ENCODE measurements around the gene CLSTN3. TPM values are rescaled to one million over a fixed set of nuclear protein-coding genes. Genes with fewer than 3 reads are reported as not detected.

Gene CLSTN3
- total and polyA plus RNA-seq, 10 of the 15 experiments (the other 5 are each of a cell fraction or from before 2014, with no cell fraction given): 0.09 to 35.9 (median 11.3) TPM

GRCh38 chr12:7145671-7146070 is 15.5 kb downstream of the CLSTN3 start:
- POLR2A ChIA-PET: no interaction called here
- H3K9me3 ChIP-seq (replicated peaks; ENCODE audit: control insufficient read depth, insufficient read depth, low read length): no peaks in the 10 kb centered on the region; the same call in 2 of the 3 replicates
- no peaks in the 10 kb centered on the region for H3K4me1 ChIP-seq (ENCODE audit: control insufficient read depth, insufficient read depth, low read length)
- H3K27ac ChIP-seq (ENCODE audit: control insufficient read depth, insufficient read depth): no peak overlapping the region
- no peak overlapping the region for H3K4me2 ChIP-seq (ENCODE audit: control insufficient read depth, insufficient read depth)
- H2AFZ ChIP-seq (ENCODE audit: control insufficient read depth, low read depth, low read length): no peak overlapping the region
- ATAC-seq: no peak
- SMC1A ChIA-PET (ENCODE audit: uncharacterized antibody, unreplicated experiment): interaction anchor here (1.3 to 2.7 kb wide), 3 partner anchors 20 to 181 kb away, joined by 4 to 13 read pairs (median 4); no protein-coding TSS in a partner anchor
- H3K36me3 ChIP-seq (ENCODE audit: control insufficient read depth in 2 of 2, insufficient read depth in 2 of 2, low read length in 1 of 2): peaks cover 7 to 27% of the 10 kb centered on the region in 2 experiments
- RAD21 ChIA-PET (ENCODE audit: unreplicated experiment): no interaction called here
- no peak for FAIRE-seq
- no peaks in the 10 kb centered on the region for H3K79me2 ChIP-seq (ENCODE audit: control insufficient read depth, insufficient read depth, low read length)
- BruUV-seq (replicated peaks): no TSS peak
- no peak overlapping the region for H3K9ac ChIP-seq (ENCODE audit: control insufficient read depth, insufficient read depth, low read length)
- H4K20me1 ChIP-seq (ENCODE audit: control insufficient read depth, insufficient read depth): no peaks in the 10 kb centered on the region; the same call in 1 of the 2 replicates
- in situ Hi-C loops (cut with MboI) (no loop called here), intact Hi-C loops (cut with micrococcal nuclease; ENCODE audit: unreplicated experiment) (no loop called here)
- no peaks in the 10 kb centered on the region for H3K27me3 ChIP-seq (replicated peaks in 1 of 2; ENCODE audit: control insufficient read depth in 2 of 2, insufficient read depth in 2 of 2, low read length in 1 of 2)
- no peak overlapping the region for H3K4me3 ChIP-seq
- CTCF ChIA-PET: interaction anchor here (1.1 to 6.1 kb wide), 12 partner anchors 8 to 224 kb away, joined by 3 to 44 read pairs (median 4); partner anchors contain the start of gene C1RL
- DNase-seq (ENCODE audit: low read depth, low spot score): no peak
- WGBS (ENCODE audit: insufficient coverage, insufficient replicate concordance, low lambda C conversion rate, missing lambda C conversion rate): 58% methylated on average over 4 of the region's 4 CpGs
- TF ChIP-seq HCFC1 (IDR thresholded peaks at IDR 0.05; ENCODE audit: low read length) (no peak), SIX5 (IDR thresholded peaks at IDR 0.05; ENCODE audit: low read depth, low read length, severe bottlenecking) (no peak), PAX5 (IDR thresholded peaks at IDR 0.05; ENCODE audit: borderline replicate concordance, low read depth, low read length) (no peak), EZH2 (IDR thresholded peaks at IDR 0.05; ENCODE audit: borderline replicate concordance, control insufficient read depth, low read depth, low read length) (no peak), RELB (IDR thresholded peaks at IDR 0.05; ENCODE audit: low read depth) (no peak), BRCA1 (IDR thresholded peaks at IDR 0.05; ENCODE audit: low read depth, low read length) (no peak), E2F8 (IDR thresholded peaks at IDR 0.05; ENCODE audit: low read depth, partially characterized antibody) (no peak), ZBTB4 (CRISPR knock-in tag; IDR thresholded peaks at IDR 0.05) (no peak), NBN (IDR thresholded peaks at IDR 0.05) (no peak), RAD21 (IDR thresholded peaks at IDR 0.05; ENCODE audit: insufficient read depth, low read depth, low read length) (no peak), CREM (IDR thresholded peaks at IDR 0.05; ENCODE audit: low read depth) (no peak), USF2 (IDR thresholded peaks at IDR 0.05; ENCODE audit: borderline replicate concordance, low read depth, low read length) (no peak), POLR2AphosphoS2 (IDR thresholded peaks at IDR 0.05; ENCODE audit: low read depth, low read length) (no peak), RFX5 (IDR thresholded peaks at IDR 0.05; ENCODE audit: low read depth, low read length) (no peak), ZZZ3 (IDR thresholded peaks at IDR 0.05; ENCODE audit: control insufficient read depth, insufficient read length, low read depth) (no peak), SMAD1 (IDR thresholded peaks at IDR 0.05; ENCODE audit: low read depth, partially characterized antibody) (no peak), MTA3 (IDR thresholded peaks at IDR 0.05; ENCODE audit: borderline replicate concordance, low read length) (no peak)
